GM19463 (cell line): ENCODE data around the gene HDAC6.
A peak's percentile ranks its signal among the peaks of the same experiment; 100 is the strongest.

Experiments
- ATAC-seq: cut with Tn5 transposase; IDR thresholded peaks from one replicate; pipeline ENCODE4 v1.9.1; 2021; ENCODE audit warnings: mild to moderate bottlenecking, moderate library complexity; ENCODE audit not compliant: unreplicated experiment

Gene HDAC6

GRCh38 chrX:48801280-48802088 lies at the start of gene HDAC6:
HDAC6 (plus strand) TSS chrX:48802067; CDS start chrX:48802693, 626 bp downstream.
- ATAC-seq, result peak; percentile 82

GRCh38 chrX:48752498-48752897 lies 49.4 kb upstream of the HDAC6 start:
- ATAC-seq, result no peak

- ATAC-seq, result no peak
Measured at GRCh38 chrX:48753708-48754228, 48.1 kb upstream of the HDAC6 start.

- ATAC-seq, result no peak
Measured at GRCh38 chrX:48754238-48754637, 47.6 kb upstream of the HDAC6 start.

- ATAC-seq, result no peak
Measured at GRCh38 chrX:48761674-48762471, 40.0 kb upstream of the HDAC6 start, which contains the start of gene GLOD5. GLOD5 (plus strand) TSS chrX:48761747; CDS start chrX:48761791, 44 bp downstream.

GRCh38 chrX:48769230-48769629 lies 32.6 kb upstream of the HDAC6 start:
- no peak for ATAC-seq

GRCh38 chrX:48770296-48770695 lies 31.6 kb upstream of the HDAC6 start:
- no peak for ATAC-seq

GRCh38 chrX:48772602-48773001 lies 29.3 kb upstream of the HDAC6 start:
- no peak for ATAC-seq

- no peak for ATAC-seq
Measured at GRCh38 chrX:48776818-48777439, 24.9 kb upstream of the HDAC6 start.

- ATAC-seq, result no peak
Measured at GRCh38 chrX:48779399-48779798, 22.5 kb upstream of the HDAC6 start.

- no peak for ATAC-seq
Measured at GRCh38 chrX:48781705-48782104, 20.2 kb upstream of the HDAC6 start.

- ATAC-seq, result no peak
Measured at GRCh38 chrX:48782216-48782615, 19.7 kb upstream of the HDAC6 start.

GRCh38 chrX:48782795-48783194 lies 19.1 kb upstream of the HDAC6 start:
- no peak for ATAC-seq

GRCh38 chrX:48784726-48785125 lies 17.1 kb upstream of the HDAC6 start:
- no peak for ATAC-seq

- ATAC-seq, result no peak
Measured at GRCh38 chrX:48785186-48785539, 16.7 kb upstream of the HDAC6 start.

GRCh38 chrX:48785540-48786214 lies 16.2 kb upstream of the HDAC6 start:
- ATAC-seq, result no peak

- ATAC-seq, result no peak
Measured at GRCh38 chrX:48786341-48786800, 15.5 kb upstream of the HDAC6 start, which contains the start of gene GATA1. GATA1 (plus strand) TSS chrX:48786590; CDS start chrX:48791110, 4,520 bp downstream.

GRCh38 chrX:48786825-48787504 lies 14.9 kb upstream of the HDAC6 start:
- no peak for ATAC-seq

GRCh38 chrX:48787505-48788443 lies 14.1 kb upstream of the HDAC6 start:
- ATAC-seq, result no peak
